ENCODE measurements around the gene LAMB1. TPM values are rescaled to one million over a fixed set of nuclear protein-coding genes. Genes with fewer than 3 reads are reported as not detected.

The LAMB1 gene
- 0.34 and 0.41 TPM in 2 replicates for total RNA-seq

DNA sequence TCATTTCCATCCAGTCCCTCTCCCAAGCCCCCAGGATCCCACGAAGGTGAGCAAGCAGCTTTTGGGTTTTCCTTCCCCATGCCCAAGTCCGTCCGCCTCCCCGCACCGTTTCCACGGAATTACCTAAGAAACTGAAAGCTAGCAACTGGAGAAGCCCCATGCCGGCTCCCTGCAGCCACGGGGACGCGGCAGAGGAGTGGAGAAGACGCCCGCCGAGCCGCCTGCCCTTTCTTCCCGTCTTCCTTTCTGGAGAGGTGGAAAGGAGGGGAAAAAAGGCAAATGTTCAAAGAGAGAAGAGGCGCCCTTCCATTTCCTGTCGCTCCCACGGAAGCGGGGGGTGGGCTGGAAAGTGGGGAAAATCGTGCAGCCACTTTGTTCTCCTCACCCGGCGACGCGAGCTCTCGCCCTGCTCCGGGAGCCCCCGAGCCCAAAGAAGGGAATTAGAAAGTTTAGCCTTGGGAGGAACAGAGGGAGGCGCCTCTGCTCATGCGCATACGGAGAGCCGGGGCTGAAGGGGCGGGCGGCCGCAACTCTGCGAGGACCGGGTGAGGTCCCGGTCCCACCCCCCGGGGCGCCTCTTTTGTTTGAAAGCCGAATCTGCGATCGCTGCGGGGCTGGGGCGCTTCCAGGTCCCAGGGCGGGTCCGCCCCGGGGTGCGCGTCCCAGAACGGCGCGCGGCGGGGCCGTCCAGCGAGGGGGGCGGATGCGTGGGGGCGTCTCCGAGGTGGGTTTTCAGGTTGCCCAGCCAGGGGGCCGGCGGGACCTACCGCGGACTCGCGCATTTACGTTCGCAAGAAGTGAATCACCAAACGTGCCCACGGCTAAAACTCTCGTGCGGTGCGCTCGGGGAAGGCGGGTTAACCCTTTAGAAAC is at the start of gene LAMB1:
Gene LAMB1, minus strand, starts transcription at position 436 of the 873 bp plus-strand sequence. Its CDS starts 276 bp downstream, at position 160.
- Mint-ChIP-seq H3K4me3 (ENCODE audit: low read depth) (peak within 1 kb of the TSS; percentile 73), H3K27ac (no peak within 1 kb of the TSS), H3K36me3 (ENCODE audit: low read depth) (no peaks in the 10 kb centered on the region), H3K4me1 (ENCODE audit: low read depth) (peaks cover 13% of the 10 kb centered on the region), H3K9me3 (no peaks in the 10 kb centered on the region), H3K27me3 (ENCODE audit: low read depth) (peaks cover 66% of the 10 kb centered on the region)
- DNase-seq (ENCODE audit: low spot score): no peak
- intact Hi-C loops (cut with micrococcal nuclease): loop anchor here (10.0 kb wide), 1 partner anchor 78 kb away; no protein-coding TSS in a partner anchor

DNA sequence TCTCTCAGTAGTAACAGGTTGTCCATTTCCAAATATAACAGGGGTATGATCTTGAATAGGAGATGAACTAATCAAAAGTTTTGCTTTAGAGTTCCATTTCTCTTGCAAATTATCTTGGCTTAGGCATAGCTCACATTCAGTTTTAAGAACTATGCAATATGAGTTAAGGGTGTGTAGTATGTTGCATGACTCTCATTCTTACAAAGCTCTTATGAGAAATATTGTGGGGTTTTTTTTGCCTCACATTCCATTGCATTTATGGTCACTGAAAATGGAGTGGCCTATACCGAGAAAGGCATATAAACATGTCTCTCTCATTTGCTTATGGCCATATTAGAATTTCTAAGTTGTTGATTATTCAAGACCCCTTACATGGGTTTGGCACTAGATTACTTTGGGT is 48.5 kb upstream of the LAMB1 start:
- DNase-seq (ENCODE audit: low spot score): no peak
- H3K36me3 Mint-ChIP-seq (ENCODE audit: low read depth): no peaks in the 10 kb centered on the region
- H3K27me3 Mint-ChIP-seq (ENCODE audit: low read depth): peaks cover 13% of the 10 kb centered on the region
- intact Hi-C loops (cut with micrococcal nuclease): no loop called here
- no peak overlapping the region for H3K27ac Mint-ChIP-seq
- H3K9me3 Mint-ChIP-seq: no peaks in the 10 kb centered on the region
- no peak overlapping the region for H3K4me3 Mint-ChIP-seq (ENCODE audit: low read depth)
- no peaks in the 10 kb centered on the region for H3K4me1 Mint-ChIP-seq (ENCODE audit: low read depth)

DNA sequence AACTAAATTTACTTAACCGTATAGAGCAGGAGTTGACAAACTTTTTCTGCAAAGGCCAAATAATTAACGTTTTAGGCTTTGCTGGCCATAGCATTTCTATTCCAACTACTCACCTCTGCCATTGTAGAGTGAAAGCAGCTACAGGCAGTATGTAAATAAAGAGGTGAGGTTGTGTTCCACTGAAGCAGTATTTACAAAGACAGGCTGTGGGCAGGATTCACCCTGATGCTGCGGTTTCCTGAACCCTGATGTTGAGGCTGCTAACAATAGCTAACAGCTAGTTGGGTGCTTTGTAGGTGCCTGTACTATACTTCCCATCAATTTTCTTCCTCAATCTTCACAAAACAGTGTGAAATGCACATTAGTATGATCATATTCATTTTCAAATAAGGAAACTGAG is 47.0 kb upstream of the LAMB1 start:
- intact Hi-C loops (cut with micrococcal nuclease): no loop called here
- no peaks in the 10 kb centered on the region for H3K36me3 Mint-ChIP-seq (ENCODE audit: low read depth)
- no peak overlapping the region for H3K27ac Mint-ChIP-seq
- H3K4me3 Mint-ChIP-seq (ENCODE audit: low read depth): no peak overlapping the region
- H3K27me3 Mint-ChIP-seq (ENCODE audit: low read depth): peaks cover 13% of the 10 kb centered on the region
- no peaks in the 10 kb centered on the region for H3K9me3 Mint-ChIP-seq
- no peak for DNase-seq (ENCODE audit: low spot score)
- H3K4me1 Mint-ChIP-seq (ENCODE audit: low read depth): no peaks in the 10 kb centered on the region

DNA sequence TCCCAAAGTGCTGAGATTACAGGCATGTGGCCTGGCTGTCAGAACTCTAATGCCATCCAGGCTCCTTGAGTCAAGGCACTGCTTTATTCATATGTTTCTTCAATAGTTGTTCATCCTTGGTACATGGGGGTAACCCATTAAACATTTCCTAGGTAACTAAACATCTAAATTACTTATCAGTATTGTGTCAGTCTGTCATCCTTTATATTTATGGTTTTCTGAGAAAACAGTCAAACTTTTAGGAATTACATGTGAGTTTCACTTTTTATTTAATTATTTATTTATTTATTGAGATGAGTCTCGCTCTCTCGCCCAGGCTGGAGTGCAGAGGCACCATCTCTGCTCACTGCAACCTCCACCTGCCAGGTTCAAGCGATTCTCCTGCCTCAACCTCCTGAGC is 45.5 kb upstream of the LAMB1 start:
- H3K4me1 Mint-ChIP-seq (ENCODE audit: low read depth): no peaks in the 10 kb centered on the region
- H3K4me3 Mint-ChIP-seq (ENCODE audit: low read depth): no peak overlapping the region
- no peak for DNase-seq (ENCODE audit: low spot score)
- intact Hi-C loops (cut with micrococcal nuclease): no loop called here
- no peak overlapping the region for H3K27ac Mint-ChIP-seq
- H3K27me3 Mint-ChIP-seq (ENCODE audit: low read depth): peaks cover 15% of the 10 kb centered on the region
- no peaks in the 10 kb centered on the region for H3K9me3 Mint-ChIP-seq
- H3K36me3 Mint-ChIP-seq (ENCODE audit: low read depth): no peaks in the 10 kb centered on the region

DNA sequence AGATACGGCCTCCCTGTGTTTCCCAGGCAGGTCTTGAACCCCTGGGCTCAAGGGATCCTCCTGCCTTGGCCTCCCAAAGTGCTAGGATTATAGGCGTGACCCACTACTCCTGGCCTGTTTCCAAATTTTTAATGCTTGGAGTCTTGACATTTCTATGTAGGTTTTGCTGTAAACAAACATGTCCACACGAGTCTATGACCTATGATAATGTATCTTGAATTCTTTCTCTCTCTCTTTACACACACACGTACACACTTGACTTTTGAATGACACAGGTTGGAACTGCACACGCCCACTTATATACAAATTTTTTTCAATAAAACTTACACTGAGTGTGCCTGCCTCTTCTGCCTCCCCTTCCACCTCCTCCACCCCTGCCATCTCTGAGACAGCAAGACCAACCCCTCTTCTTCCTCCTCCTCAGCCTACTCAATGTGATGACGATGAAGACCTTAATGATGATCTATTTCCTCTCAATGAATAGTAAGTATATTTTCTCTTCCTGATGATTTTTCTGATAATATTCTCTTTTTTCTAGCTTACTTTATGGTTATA is 44.1 kb upstream of the LAMB1 start:
- Mint-ChIP-seq H3K27ac (no peak overlapping the region), H3K9me3 (no peaks in the 10 kb centered on the region), H3K36me3 (ENCODE audit: low read depth) (no peaks in the 10 kb centered on the region), H3K4me3 (ENCODE audit: low read depth) (no peak overlapping the region), H3K4me1 (ENCODE audit: low read depth) (no peaks in the 10 kb centered on the region), H3K27me3 (ENCODE audit: low read depth) (peaks cover 13% of the 10 kb centered on the region)
- intact Hi-C loops (cut with micrococcal nuclease): no loop called here
- DNase-seq (ENCODE audit: low spot score): no peak

DNA sequence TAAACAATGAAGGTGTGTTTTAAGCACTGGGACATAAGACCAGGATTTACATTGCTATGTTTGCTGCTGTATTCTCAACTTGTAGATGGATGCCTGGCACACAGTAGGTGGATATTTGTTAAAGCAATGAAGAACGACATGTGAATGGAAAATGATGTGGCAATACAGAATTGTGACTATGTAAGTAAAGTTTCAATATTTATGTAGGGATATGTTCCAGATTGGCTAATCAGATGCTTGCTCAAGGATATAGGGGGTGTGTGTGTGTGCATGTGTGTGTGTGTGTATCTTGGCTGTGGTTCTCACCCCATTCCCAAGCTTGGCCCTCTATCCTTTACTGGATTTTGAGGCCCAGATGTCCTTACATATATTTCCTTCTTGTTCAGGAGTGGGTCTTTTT is 42.7 kb upstream of the LAMB1 start:
- intact Hi-C loops (cut with micrococcal nuclease): no loop called here
- Mint-ChIP-seq H3K4me1 (ENCODE audit: low read depth) (no peaks in the 10 kb centered on the region), H3K4me3 (ENCODE audit: low read depth) (no peak overlapping the region), H3K9me3 (no peaks in the 10 kb centered on the region), H3K27ac (no peak overlapping the region), H3K36me3 (ENCODE audit: low read depth) (no peaks in the 10 kb centered on the region), H3K27me3 (ENCODE audit: low read depth) (peaks cover 17% of the 10 kb centered on the region)
- DNase-seq (ENCODE audit: low spot score): no peak

DNA sequence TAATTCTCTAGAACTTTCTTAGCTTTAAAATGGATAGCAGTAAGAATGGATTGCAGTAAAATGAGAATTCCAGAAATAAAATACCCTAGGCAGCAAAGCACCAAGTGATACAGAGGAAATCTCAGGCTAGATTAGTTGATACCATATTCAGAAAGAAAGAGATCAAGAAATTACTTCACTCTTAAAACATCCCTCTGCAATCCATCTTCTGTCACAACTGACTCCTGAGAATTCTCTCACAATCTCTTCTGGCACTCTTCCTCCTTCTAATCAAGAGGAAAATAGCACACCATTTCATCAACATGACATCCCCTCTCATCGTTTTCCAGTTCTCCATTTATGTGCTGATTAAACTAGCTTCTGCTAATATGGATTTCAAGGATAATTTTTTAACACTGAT is 42.2 kb upstream of the LAMB1 start:
- intact Hi-C loops (cut with micrococcal nuclease): no loop called here
- Mint-ChIP-seq H3K27me3 (ENCODE audit: low read depth) (peaks cover 21% of the 10 kb centered on the region), H3K27ac (no peak overlapping the region), H3K36me3 (ENCODE audit: low read depth) (no peaks in the 10 kb centered on the region), H3K4me1 (ENCODE audit: low read depth) (no peaks in the 10 kb centered on the region), H3K4me3 (ENCODE audit: low read depth) (no peak overlapping the region), H3K9me3 (no peaks in the 10 kb centered on the region)
- no peak for DNase-seq (ENCODE audit: low spot score)

DNA sequence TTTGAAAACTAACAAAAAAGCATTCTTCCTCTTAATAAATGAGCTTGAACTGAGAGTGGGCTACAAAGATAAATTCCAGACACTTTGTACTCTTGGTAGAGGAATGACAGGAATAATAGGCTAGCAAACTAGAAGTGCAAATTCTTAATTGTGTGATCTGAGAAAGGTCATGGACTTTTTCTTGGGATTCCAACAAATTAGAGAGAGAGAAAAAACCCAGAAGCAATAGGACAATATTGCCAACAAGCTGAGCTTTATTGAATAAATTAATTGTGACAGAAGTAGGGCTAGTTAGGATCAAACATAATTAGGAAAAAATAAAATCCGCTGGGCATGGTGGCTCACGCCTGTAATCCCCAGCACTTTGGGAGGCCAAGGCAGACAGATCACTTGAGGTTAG is 41.4 kb upstream of the LAMB1 start:
- Mint-ChIP-seq H3K36me3 (ENCODE audit: low read depth) (no peaks in the 10 kb centered on the region), H3K4me1 (ENCODE audit: low read depth) (no peaks in the 10 kb centered on the region), H3K9me3 (no peaks in the 10 kb centered on the region), H3K27me3 (ENCODE audit: low read depth) (peaks cover 23% of the 10 kb centered on the region), H3K4me3 (ENCODE audit: low read depth) (no peak overlapping the region), H3K27ac (no peak overlapping the region)
- no peak for DNase-seq (ENCODE audit: low spot score)
- intact Hi-C loops (cut with micrococcal nuclease): no loop called here

DNA sequence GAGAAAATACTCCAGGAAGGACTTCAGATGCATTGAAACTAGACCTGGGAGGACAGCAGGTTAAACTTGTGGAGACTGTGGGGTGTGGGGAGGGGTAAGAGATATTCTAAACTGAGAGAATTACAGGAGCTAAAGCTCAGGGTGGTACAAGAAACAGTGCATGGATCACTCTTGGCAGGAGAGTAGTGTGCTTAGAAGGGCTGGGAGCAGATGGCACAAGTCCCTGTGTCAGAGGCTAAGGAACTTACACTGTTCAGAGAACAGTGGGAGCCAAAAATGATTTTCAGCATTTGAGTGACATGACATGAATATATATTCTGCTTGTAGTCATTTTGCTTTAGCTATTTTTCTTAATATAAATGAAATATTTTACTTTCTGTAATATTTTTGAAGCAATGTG is 36.0 kb upstream of the LAMB1 start:
- intact Hi-C loops (cut with micrococcal nuclease): no loop called here
- H3K36me3 Mint-ChIP-seq (ENCODE audit: low read depth): no peaks in the 10 kb centered on the region
- no peaks in the 10 kb centered on the region for H3K4me1 Mint-ChIP-seq (ENCODE audit: low read depth)
- no peak overlapping the region for H3K27ac Mint-ChIP-seq
- no peak overlapping the region for H3K4me3 Mint-ChIP-seq (ENCODE audit: low read depth)
- DNase-seq (ENCODE audit: low spot score): no peak
- H3K27me3 Mint-ChIP-seq (ENCODE audit: low read depth): peaks cover 29% of the 10 kb centered on the region
- H3K9me3 Mint-ChIP-seq: no peaks in the 10 kb centered on the region

DNA sequence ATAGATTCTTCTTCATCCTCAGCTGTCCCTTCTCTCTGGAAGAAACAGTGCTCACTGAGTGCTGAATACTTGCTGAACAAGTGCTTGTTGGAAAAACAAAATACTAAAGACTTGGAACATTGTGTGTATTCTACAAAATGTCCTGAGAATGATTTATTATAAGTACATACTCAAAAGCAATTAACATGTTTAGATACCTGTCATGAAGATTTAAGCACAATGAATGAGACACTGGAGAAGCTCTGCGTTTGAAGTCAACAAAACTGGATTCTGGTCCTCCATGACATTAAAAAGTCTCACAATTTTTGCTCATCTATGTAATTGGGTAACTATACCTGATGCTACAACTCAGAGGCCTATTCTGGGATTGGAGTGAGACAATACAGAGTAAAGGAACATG is 34.8 kb upstream of the LAMB1 start:
- H3K4me1 Mint-ChIP-seq (ENCODE audit: low read depth): no peaks in the 10 kb centered on the region
- no peak overlapping the region for H3K27ac Mint-ChIP-seq
- H3K36me3 Mint-ChIP-seq (ENCODE audit: low read depth): no peaks in the 10 kb centered on the region
- intact Hi-C loops (cut with micrococcal nuclease): no loop called here
- no peaks in the 10 kb centered on the region for H3K9me3 Mint-ChIP-seq
- no peak for DNase-seq (ENCODE audit: low spot score)
- H3K4me3 Mint-ChIP-seq (ENCODE audit: low read depth): no peak overlapping the region
- H3K27me3 Mint-ChIP-seq (ENCODE audit: low read depth): peaks cover 29% of the 10 kb centered on the region

DNA sequence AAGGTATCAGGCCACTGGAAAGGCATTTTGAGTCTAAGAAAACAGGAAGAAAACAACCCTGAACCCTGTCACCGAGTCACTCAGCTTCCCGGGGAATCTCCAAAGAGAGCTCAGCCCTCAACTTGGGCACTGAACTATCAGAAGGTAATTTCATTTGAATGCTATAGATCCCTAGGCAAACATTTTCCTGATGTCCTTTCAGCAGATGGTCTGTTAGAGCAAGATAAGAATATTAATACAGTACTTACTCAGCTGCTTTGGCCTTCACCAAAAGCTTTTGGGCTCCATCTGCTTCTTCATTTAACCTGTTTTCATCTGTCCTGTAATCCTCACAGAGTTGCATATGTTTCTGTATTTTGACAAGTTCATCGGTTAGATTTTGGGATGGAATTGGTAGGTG is 34.2 kb upstream of the LAMB1 start:
- peaks cover 26% of the 10 kb centered on the region for H3K27me3 Mint-ChIP-seq (ENCODE audit: low read depth)
- H3K4me3 Mint-ChIP-seq (ENCODE audit: low read depth): no peak overlapping the region

DNA sequence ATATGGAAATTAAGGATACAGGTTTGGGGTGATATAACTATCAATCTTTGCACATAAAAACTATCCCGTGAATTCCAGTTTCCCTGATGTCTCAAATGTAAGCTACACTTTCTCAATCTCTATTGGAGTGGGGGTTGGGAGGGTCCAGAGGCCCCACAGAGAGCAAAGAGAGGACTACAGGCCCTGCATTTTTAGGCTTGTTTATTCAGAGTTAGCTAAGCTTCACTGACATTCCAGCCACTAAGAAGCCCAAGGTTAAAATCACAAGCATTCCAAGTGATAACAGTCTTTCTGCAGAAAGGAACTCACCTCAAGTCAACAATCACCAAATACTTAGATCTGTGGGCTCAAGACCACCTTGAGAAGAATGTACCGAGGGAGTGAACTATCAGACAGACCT is 31.6 kb upstream of the LAMB1 start:
- no peaks in the 10 kb centered on the region for H3K9me3 Mint-ChIP-seq

More for the DNA sequence above, 34.2 kb upstream of the LAMB1 start:
- DNase-seq (ENCODE audit: low spot score): no peak
- Mint-ChIP-seq H3K4me1 (ENCODE audit: low read depth) (no peaks in the 10 kb centered on the region), H3K36me3 (ENCODE audit: low read depth) (no peaks in the 10 kb centered on the region), H3K9me3 (no peaks in the 10 kb centered on the region), H3K27ac (no peak overlapping the region)
- intact Hi-C loops (cut with micrococcal nuclease): no loop called here

DNA sequence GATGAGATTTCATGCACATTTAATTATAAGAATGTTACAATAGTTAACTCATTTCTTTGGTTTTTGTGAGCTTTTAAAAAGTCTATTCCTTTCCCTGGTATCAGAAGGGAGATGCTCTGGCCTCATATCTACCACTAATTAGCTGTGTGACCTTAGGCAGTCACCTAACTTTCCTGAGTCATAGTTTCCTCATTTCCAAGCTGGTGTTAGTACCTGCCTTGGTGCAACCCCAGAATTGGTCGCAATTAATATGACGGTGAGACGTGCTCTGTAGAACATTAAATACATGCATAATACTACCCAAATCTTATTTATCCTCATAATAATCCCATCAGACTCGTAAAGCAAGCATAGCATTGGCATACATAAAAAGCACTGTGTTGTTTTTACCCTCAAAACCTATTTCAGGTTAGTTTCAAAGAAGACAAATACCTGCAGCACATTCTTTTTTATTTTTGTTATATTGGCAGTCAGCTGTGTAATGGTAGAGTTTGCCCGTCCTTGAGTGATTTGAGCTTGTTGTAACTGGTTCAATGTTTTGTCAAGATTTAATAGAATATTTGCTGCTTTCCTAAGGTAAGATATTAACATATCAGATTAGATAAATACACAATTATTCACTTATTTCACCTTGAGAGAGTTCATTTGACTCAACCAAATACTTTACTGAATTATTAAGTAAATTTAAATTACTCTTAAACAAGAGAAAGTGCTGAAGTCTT is 31.0 kb upstream of the LAMB1 start:
- Mint-ChIP-seq H3K27me3 (ENCODE audit: low read depth) (peaks cover 15% of the 10 kb centered on the region), H3K27ac (no peak overlapping the region), H3K4me3 (ENCODE audit: low read depth) (no peak overlapping the region), H3K9me3 (no peaks in the 10 kb centered on the region), H3K4me1 (ENCODE audit: low read depth) (no peaks in the 10 kb centered on the region), H3K36me3 (ENCODE audit: low read depth) (no peaks in the 10 kb centered on the region)
- DNase-seq (ENCODE audit: low spot score): no peak
- intact Hi-C loops (cut with micrococcal nuclease): no loop called here

More for the DNA sequence above, 31.6 kb upstream of the LAMB1 start:
- Mint-ChIP-seq H3K27me3 (ENCODE audit: low read depth) (peaks cover 12% of the 10 kb centered on the region), H3K4me3 (ENCODE audit: low read depth) (no peak overlapping the region), H3K27ac (no peak overlapping the region), H3K36me3 (ENCODE audit: low read depth) (no peaks in the 10 kb centered on the region), H3K4me1 (ENCODE audit: low read depth) (no peaks in the 10 kb centered on the region)
- DNase-seq (ENCODE audit: low spot score): no peak
- intact Hi-C loops (cut with micrococcal nuclease): no loop called here
